WTC11 (cell line): Measurements from ENCODE around the gene COL21A1. TPM values are rescaled to one million over a fixed set of nuclear protein-coding genes. Genes with fewer than 3 reads are reported as not detected.

Experiments used
- ATAC-seq: fragments of 200-7000 bp; cut with Tn5 transposase; 2 replicates; pipeline ENCODE4 v1.10.0; 2021; ENCODE audit warnings: mild to moderate bottlenecking, moderate library complexity
- CTCF ChIA-PET: fragments of 300-600 bp; sonication (Branson Sonifier 250); formaldehyde crosslinking; loops from one replicate; lab custom pipeline; 2021; ENCODE audit warnings: antibody characterized with exemption; lab: Charles Lee
- POLR2A ChIA-PET: fragments of 350-600 bp; sonication (Branson Sonifier 250); formaldehyde crosslinking; loops from one replicate; lab custom pipeline; 2021; ENCODE audit warnings: antibody characterized with exemption; lab: Charles Lee
- DNase-seq: peaks from one replicate; pipeline ENCODE4 v3.0.0; 2021; ENCODE audit warnings: low spot score
- H3K27ac Mint-ChIP-seq: 2 replicates; pipeline ENCODE4 v1.8.0; 2021; ENCODE audit warnings: mixed read lengths
- H3K27me3 Mint-ChIP-seq: 2 replicates; pipeline ENCODE4 v1.8.0; 2021; ENCODE audit warnings: low read depth, mild to moderate bottlenecking, moderate library complexity, mixed read lengths
- H3K36me3 Mint-ChIP-seq: 2 replicates; pipeline ENCODE4 v1.8.0; 2021; ENCODE audit warnings: mixed read lengths
- H3K4me1 Mint-ChIP-seq: 2 replicates; pipeline ENCODE4 v1.8.0; 2022; ENCODE audit warnings: mixed read lengths
- H3K4me3 Mint-ChIP-seq: 2 replicates; pipeline ENCODE4 v1.8.0; 2021; ENCODE audit warnings: mild to moderate bottlenecking, moderate library complexity, mixed read lengths
- H3K9me3 Mint-ChIP-seq: 2 replicates; pipeline ENCODE4 v1.8.0; 2021; ENCODE audit warnings: mixed read lengths
- ARID4B ChIP-seq: sonication (generic); formaldehyde crosslinking; IDR thresholded peaks from 2 replicates; pipeline ENCODE4 v1.8.0; 2023; ENCODE audit warnings: missing genetic modification reagents, mild to moderate bottlenecking, borderline replicate concordance
- E2F1 ChIP-seq: sonication (generic); formaldehyde crosslinking; IDR thresholded peaks from 2 replicates; pipeline ENCODE4 v1.8.0; 2022; ENCODE audit warnings: mild to moderate bottlenecking, missing genetic modification reagents
- E2F5 ChIP-seq: sonication (generic); formaldehyde crosslinking; IDR thresholded peaks from 2 replicates; pipeline ENCODE4 v1.8.1; 2022; ENCODE audit warnings: mild to moderate bottlenecking, moderate library complexity, missing genetic modification reagents
- ESRRA ChIP-seq: sonication (generic); formaldehyde crosslinking; IDR thresholded peaks from 2 replicates; pipeline ENCODE4 v1.8.1; 2022; ENCODE audit warnings: mild to moderate bottlenecking, missing genetic modification reagents, borderline replicate concordance
- FOXJ3 ChIP-seq: sonication (generic); formaldehyde crosslinking; IDR thresholded peaks from 2 replicates; pipeline ENCODE4 v1.9.0; 2021; ENCODE audit warnings: missing genetic modification reagents, mild to moderate bottlenecking, borderline replicate concordance
- OVOL2 ChIP-seq: fragments of 250-450 bp; sonication (Bioruptor Pico); IDR thresholded peaks from 2 replicates; pipeline ENCODE4 v1.9.0; 2021; ENCODE audit warnings: mild to moderate bottlenecking, borderline replicate concordance
- SOX15 ChIP-seq: fragments of 250-450 bp; sonication (Bioruptor Pico); IDR thresholded peaks from 2 replicates; pipeline ENCODE4 v1.9.0; 2021; ENCODE audit warnings: mild to moderate bottlenecking
- USF1 ChIP-seq: sonication (generic); formaldehyde crosslinking; IDR thresholded peaks from 2 replicates; pipeline ENCODE4 v1.8.0; 2022; ENCODE audit warnings: mild to moderate bottlenecking, missing genetic modification reagents
- ZNF219 ChIP-seq: sonication (generic); formaldehyde crosslinking; IDR thresholded peaks from 2 replicates; pipeline ENCODE4 v1.8.0; 2023; ENCODE audit warnings: missing genetic modification reagents, mild to moderate bottlenecking, borderline replicate concordance
- ZNF317 ChIP-seq: sonication (generic); formaldehyde crosslinking; IDR thresholded peaks from 2 replicates; pipeline ENCODE4 v1.8.1; 2023; ENCODE audit warnings: low read depth, mild to moderate bottlenecking, moderate library complexity, missing genetic modification reagents, borderline replicate concordance
- total RNA-seq: library from RNA; stranded (reverse); gene quantifications from 3 replicates; pipeline ENCODE4 v1.2.3, GENCODE V29; 2021
- TF ChIP-seq, protein P1 (sequence below): fragments of 250-450 bp; sonication (Bioruptor Pico); IDR thresholded peaks from 2 replicates; pipeline ENCODE4 v1.9.0; 2021; ENCODE audit warnings: mild to moderate bottlenecking, borderline replicate concordance
- TF ChIP-seq, protein P2 (sequence below): fragments of 250-450 bp; sonication (Bioruptor Pico); IDR thresholded peaks from 2 replicates; pipeline ENCODE4 v2.1.2; 2022; ENCODE audit warnings: mild to moderate bottlenecking, moderate library complexity
- TF ChIP-seq, protein P3 (sequence below): sonication (generic); formaldehyde crosslinking; IDR thresholded peaks from 2 replicates; pipeline ENCODE4 v1.8.0; 2022; ENCODE audit warnings: missing genetic modification reagents
- TF ChIP-seq, protein P4 (sequence below): sonication (generic); formaldehyde crosslinking; conservative IDR thresholded peaks from 2 replicates; pipeline ENCODE4 v1.8.1; 2023; ENCODE audit warnings: mild to moderate bottlenecking, low read depth, missing genetic modification reagents, moderate library complexity

COL21A1 gene
- total RNA-seq, 1 experiment from 2014 or later, result 4.4 TPM

DNA sequence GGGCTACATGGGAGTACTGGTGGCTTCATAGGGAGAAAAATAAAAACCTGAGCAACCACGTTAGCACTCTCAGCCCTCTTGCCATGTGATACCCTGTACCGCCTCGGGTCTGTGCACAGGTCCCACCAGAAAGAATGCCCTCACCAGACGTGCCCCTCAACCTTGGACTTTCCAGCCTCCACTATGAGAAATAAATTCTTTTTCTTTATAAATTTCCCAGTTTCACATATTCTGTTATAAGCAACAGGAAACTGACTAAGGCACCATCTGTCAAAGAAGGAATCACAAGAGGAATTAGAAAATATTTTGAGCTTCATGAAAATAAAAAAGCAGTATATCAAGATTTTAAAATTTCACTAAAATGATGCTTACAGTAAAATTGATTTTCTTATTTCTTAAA lies 203.6 kb downstream of the COL21A1 start:
- ATAC-seq, result no peak
- Mint-ChIP-seq H3K4me1 (no peaks in the 10 kb centered on the region), H3K36me3 (no peaks in the 10 kb centered on the region), H3K9me3 (no peaks in the 10 kb centered on the region), H3K4me3 (no peak overlapping the region), H3K27ac (no peak overlapping the region), H3K27me3 (no peaks in the 10 kb centered on the region)
- TF ChIP-seq SOX15 (CRISPR knock-in tag), result no peak
- no peak for TF ChIP-seq E2F5 (CRISPR knock-in tag)
- TF ChIP-seq ZNF219 (CRISPR knock-in tag), result no peak
- TF ChIP-seq, protein P1, sequence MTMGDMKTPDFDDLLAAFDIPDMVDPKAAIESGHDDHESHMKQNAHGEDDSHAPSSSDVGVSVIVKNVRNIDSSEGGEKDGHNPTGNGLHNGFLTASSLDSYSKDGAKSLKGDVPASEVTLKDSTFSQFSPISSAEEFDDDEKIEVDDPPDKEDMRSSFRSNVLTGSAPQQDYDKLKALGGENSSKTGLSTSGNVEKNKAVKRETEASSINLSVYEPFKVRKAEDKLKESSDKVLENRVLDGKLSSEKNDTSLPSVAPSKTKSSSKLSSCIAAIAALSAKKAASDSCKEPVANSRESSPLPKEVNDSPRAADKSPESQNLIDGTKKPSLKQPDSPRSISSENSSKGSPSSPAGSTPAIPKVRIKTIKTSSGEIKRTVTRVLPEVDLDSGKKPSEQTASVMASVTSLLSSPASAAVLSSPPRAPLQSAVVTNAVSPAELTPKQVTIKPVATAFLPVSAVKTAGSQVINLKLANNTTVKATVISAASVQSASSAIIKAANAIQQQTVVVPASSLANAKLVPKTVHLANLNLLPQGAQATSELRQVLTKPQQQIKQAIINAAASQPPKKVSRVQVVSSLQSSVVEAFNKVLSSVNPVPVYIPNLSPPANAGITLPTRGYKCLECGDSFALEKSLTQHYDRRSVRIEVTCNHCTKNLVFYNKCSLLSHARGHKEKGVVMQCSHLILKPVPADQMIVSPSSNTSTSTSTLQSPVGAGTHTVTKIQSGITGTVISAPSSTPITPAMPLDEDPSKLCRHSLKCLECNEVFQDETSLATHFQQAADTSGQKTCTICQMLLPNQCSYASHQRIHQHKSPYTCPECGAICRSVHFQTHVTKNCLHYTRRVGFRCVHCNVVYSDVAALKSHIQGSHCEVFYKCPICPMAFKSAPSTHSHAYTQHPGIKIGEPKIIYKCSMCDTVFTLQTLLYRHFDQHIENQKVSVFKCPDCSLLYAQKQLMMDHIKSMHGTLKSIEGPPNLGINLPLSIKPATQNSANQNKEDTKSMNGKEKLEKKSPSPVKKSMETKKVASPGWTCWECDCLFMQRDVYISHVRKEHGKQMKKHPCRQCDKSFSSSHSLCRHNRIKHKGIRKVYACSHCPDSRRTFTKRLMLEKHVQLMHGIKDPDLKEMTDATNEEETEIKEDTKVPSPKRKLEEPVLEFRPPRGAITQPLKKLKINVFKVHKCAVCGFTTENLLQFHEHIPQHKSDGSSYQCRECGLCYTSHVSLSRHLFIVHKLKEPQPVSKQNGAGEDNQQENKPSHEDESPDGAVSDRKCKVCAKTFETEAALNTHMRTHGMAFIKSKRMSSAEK, result no peak
- TF ChIP-seq FOXJ3 (CRISPR knock-in tag), result no peak
- POLR2A ChIA-PET, result no interaction called here
- no peak for DNase-seq
- CTCF ChIA-PET, result interaction anchor here (0.9 to 1.1 kb wide), 2 partner anchors 203 to 249 kb away, joined by 3 read pairs; partner anchors contain the start of gene COL21A1

GRCh38 chr6:56043076-56043475 lies 204.3 kb downstream of the COL21A1 start:
- ATAC-seq (no peak), DNase-seq (no peak)
- no peak overlapping the region for H3K27ac Mint-ChIP-seq
- H3K4me1 Mint-ChIP-seq, result no peaks in the 10 kb centered on the region
- H3K4me3 Mint-ChIP-seq, result no peak overlapping the region
- CTCF ChIA-PET, result interaction anchor here (1.1 to 1.5 kb wide), 2 partner anchors 204 to 249 kb away, joined by 3 to 6 read pairs; partner anchors contain the start of gene COL21A1
- H3K36me3 Mint-ChIP-seq, result no peaks in the 10 kb centered on the region
- POLR2A ChIA-PET, result no interaction called here
- no peaks in the 10 kb centered on the region for H3K9me3 Mint-ChIP-seq
- H3K27me3 Mint-ChIP-seq, result no peaks in the 10 kb centered on the region
- no peak for TF ChIP-seq ZNF317 (CRISPR knock-in tag)
- TF ChIP-seq E2F1, result no peak
- TF ChIP-seq, protein P2, sequence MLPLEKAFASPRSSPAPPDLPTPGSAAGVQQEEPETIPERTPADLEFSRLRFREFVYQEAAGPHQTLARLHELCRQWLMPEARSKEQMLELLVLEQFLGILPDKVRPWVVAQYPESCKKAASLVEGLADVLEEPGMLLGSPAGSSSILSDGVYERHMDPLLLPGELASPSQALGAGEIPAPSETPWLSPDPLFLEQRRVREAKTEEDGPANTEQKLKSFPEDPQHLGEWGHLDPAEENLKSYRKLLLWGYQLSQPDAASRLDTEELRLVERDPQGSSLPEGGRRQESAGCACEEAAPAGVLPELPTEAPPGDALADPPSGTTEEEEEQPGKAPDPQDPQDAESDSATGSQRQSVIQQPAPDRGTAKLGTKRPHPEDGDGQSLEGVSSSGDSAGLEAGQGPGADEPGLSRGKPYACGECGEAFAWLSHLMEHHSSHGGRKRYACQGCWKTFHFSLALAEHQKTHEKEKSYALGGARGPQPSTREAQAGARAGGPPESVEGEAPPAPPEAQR (CRISPR knock-in tag), result no peak
- TF ChIP-seq ESRRA (CRISPR knock-in tag), result no peak
- TF ChIP-seq, protein P3, sequence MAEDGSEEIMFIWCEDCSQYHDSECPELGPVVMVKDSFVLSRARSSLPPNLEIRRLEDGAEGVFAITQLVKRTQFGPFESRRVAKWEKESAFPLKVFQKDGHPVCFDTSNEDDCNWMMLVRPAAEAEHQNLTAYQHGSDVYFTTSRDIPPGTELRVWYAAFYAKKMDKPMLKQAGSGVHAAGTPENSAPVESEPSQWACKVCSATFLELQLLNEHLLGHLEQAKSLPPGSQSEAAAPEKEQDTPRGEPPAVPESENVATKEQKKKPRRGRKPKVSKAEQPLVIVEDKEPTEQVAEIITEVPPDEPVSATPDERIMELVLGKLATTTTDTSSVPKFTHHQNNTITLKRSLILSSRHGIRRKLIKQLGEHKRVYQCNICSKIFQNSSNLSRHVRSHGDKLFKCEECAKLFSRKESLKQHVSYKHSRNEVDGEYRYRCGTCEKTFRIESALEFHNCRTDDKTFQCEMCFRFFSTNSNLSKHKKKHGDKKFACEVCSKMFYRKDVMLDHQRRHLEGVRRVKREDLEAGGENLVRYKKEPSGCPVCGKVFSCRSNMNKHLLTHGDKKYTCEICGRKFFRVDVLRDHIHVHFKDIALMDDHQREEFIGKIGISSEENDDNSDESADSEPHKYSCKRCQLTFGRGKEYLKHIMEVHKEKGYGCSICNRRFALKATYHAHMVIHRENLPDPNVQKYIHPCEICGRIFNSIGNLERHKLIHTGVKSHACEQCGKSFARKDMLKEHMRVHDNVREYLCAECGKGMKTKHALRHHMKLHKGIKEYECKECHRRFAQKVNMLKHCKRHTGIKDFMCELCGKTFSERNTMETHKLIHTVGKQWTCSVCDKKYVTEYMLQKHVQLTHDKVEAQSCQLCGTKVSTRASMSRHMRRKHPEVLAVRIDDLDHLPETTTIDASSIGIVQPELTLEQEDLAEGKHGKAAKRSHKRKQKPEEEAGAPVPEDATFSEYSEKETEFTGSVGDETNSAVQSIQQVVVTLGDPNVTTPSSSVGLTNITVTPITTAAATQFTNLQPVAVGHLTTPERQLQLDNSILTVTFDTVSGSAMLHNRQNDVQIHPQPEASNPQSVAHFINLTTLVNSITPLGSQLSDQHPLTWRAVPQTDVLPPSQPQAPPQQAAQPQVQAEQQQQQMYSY, result no peak
- TF ChIP-seq USF1 (CRISPR knock-in tag), result no peak
- TF ChIP-seq ARID4B (CRISPR knock-in tag), result no peak
- TF ChIP-seq SOX15 (CRISPR knock-in tag), result no peak
- TF ChIP-seq, protein P4, sequence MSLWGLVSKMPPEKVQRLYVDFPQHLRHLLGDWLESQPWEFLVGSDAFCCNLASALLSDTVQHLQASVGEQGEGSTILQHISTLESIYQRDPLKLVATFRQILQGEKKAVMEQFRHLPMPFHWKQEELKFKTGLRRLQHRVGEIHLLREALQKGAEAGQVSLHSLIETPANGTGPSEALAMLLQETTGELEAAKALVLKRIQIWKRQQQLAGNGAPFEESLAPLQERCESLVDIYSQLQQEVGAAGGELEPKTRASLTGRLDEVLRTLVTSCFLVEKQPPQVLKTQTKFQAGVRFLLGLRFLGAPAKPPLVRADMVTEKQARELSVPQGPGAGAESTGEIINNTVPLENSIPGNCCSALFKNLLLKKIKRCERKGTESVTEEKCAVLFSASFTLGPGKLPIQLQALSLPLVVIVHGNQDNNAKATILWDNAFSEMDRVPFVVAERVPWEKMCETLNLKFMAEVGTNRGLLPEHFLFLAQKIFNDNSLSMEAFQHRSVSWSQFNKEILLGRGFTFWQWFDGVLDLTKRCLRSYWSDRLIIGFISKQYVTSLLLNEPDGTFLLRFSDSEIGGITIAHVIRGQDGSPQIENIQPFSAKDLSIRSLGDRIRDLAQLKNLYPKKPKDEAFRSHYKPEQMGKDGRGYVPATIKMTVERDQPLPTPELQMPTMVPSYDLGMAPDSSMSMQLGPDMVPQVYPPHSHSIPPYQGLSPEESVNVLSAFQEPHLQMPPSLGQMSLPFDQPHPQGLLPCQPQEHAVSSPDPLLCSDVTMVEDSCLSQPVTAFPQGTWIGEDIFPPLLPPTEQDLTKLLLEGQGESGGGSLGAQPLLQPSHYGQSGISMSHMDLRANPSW (CRISPR knock-in tag), result no peak
- TF ChIP-seq OVOL2 (CRISPR knock-in tag), result no peak
